H7 (cell line): ENCODE data around the gene BCL2. TPM values are rescaled to one million over a fixed set of nuclear protein-coding genes. Genes with fewer than 3 reads are reported as not detected.

Source experiments
- DNase-seq: peaks from one replicate; pipeline ENCODE4 v3.0.0; 2012
- H3K27me3 ChIP-seq: 2 replicates; pipeline ENCODE4 v1.6.0; 2011; ENCODE audit warnings: mild to moderate bottlenecking, low read length; ENCODE audit not compliant: control insufficient read depth, insufficient read depth
- H3K36me3 ChIP-seq: replicated peaks from 2 replicates; pipeline ENCODE4 v1.5.1; 2011; ENCODE audit warnings: low read length; ENCODE audit not compliant: control insufficient read depth, insufficient read depth
- H3K4me3 ChIP-seq: 2 replicates; pipeline ENCODE4 v1.5.1; 2011; ENCODE audit warnings: low read depth, mild to moderate bottlenecking, control low read depth, low read length, moderate library complexity; ENCODE audit not compliant: insufficient read depth
- total RNA-seq: library from RNA; depleted of rRNA; stranded (reverse); fragments of >200 nt; shearing (Covaris generic); gene quantifications from 2 replicates; pipeline ENCODE4 v1.2.3, GENCODE V29; 2014

Gene BCL2
- total RNA-seq, 1 experiment from 2014 or later, result 1.8 TPM

DNA sequence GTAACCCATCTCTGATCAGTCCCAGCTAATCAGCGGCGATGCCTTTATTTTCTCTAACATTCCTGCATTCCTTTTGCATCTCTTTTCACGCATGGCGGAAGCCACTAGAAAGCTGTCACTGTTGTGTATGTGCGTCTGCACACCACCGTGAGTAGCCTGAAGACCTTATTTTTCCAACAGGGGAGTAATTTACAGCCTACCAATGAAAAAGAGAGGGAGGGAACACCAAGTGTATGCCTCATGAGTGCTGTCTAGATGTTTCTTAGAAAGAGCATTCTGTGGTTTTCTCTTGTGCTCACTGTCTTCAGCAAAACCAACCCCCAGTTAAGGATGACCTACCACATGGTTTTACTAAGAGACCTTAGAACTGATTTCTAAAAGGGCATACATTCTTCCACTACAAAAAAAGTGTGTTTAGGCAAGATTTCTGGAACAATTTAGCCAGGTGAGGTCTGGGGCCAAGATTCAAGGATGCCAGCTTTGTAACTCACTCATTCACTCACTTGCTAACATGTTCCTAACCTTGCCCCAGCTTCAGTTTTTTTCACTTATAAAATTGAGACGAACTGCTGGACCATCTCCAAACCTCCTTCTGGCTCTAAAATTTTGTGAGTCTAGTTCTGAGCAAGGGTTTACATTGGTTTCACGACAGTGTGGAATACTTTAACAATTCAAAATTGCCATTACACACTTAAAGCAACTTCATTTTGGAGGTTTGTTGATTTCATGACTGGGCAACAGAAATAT is 51.4 kb downstream of the BCL2 start:
- H3K4me3 ChIP-seq, result no peak overlapping the region
- H3K27me3 ChIP-seq, result no peaks in the 10 kb centered on the region
- no peak for DNase-seq
- no peaks in the 10 kb centered on the region for H3K36me3 ChIP-seq

DNA sequence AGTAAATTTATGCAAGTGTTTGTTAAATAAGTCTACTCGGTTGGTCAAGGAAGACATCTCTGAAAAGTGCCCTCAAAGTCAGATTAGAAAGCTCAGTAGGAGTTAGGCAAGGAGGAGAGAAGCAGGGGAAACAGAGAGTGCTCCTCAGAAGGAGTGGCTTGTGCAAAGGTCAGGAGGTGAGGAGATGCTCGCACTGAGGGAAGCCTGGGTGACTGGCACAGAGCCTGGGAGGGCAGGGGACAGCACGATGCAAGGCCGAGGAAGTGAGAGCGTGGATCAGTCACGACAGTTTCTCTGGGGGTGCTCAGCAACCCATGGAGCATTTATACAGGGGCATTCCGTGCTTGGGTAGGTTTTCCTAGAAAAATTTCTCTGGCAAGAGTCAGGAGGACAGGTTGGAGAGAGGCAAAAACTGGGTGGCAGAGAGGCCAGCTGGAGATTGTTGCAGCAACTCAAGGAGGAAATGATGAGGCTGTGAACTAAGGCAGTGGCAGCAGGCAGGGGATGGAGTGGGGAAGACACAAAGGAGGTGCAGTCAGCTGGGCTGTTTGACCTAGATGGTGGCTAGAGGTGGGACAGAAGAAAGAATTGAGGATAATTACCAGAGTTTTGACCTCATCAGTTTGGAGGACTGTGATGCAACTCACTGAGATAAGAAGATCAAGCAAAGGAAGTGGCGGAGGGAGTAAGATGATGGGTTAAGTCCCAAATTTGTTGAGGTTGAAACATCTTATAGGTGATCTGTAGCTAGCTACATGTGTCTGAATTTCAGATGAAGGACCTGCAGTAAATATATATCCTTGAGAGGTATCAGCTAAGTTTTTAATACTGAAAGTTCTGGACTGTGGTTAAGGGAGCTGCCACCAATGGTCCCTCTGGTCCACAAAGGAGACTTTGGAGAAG is 52.4 kb downstream of the BCL2 start:
- Histone ChIP-seq H3K27me3 (no peaks in the 10 kb centered on the region), H3K36me3 (no peaks in the 10 kb centered on the region), H3K4me3 (no peak overlapping the region)
- DNase-seq, result no peak

DNA sequence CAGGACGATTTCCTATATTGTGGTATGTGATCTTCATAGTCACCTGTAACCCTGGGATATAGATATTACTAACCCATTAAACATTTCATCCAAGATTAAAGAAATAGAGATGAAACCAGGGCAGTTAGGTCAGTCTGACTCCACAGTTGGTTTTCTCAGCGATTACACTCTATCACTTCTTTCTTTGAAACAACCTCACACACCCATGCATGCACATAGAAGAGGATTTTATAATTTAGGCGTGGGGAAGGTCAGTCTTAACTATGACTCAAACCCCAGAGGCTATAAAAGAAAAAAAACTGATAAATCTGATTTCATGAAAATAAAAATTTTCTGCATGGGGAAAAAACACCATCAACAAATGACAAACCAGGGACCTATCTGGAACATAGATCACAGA is 54.2 kb downstream of the BCL2 start:
- Histone ChIP-seq H3K27me3 (no peaks in the 10 kb centered on the region), H3K4me3 (no peak overlapping the region), H3K36me3 (no peaks in the 10 kb centered on the region)
- no peak for DNase-seq

DNA sequence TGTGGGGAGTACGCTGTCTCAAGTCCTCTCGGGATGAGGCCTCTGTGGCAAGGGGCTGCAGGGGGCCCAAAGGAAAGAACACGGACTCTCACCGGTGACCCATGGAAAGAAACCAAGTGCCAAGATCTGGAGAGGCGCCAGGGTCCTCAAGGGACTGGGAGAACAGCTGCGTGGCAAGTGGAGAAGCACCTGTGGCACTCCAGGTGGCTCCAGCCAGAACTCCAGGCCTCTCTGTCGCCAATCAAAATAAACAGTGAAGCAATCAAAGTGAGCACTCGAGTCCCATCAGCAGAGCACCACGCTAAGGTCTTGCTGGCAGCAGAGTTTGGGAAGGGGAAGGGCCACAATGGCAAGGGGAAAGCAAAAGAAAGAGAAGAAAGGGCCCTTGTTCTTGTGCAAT is 54.7 kb downstream of the BCL2 start:
- DNase-seq, result no peak
- Histone ChIP-seq H3K27me3 (no peaks in the 10 kb centered on the region), H3K36me3 (no peaks in the 10 kb centered on the region), H3K4me3 (no peak overlapping the region)

DNA sequence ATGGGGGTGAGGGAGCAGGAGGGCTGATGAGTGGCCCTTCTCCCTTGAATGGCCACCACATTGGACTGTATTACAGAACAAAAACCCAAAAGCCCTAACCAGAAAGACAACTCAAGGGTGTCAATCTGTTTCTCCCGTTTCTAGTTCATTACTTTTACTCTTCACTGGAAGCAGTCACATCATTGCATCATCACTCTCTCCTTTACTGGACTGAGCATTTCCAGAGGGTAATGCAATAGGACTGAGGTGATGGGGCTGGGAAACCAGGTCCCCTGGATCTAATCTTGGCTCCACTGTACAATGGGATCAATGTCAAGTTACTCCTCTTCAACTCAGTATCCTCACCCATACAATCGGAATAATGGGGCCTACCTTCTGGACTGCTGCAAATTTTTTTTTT is 56.1 kb downstream of the BCL2 start:
- Histone ChIP-seq H3K36me3 (no peaks in the 10 kb centered on the region), H3K27me3 (no peaks in the 10 kb centered on the region), H3K4me3 (no peak overlapping the region)
- DNase-seq, result no peak

DNA sequence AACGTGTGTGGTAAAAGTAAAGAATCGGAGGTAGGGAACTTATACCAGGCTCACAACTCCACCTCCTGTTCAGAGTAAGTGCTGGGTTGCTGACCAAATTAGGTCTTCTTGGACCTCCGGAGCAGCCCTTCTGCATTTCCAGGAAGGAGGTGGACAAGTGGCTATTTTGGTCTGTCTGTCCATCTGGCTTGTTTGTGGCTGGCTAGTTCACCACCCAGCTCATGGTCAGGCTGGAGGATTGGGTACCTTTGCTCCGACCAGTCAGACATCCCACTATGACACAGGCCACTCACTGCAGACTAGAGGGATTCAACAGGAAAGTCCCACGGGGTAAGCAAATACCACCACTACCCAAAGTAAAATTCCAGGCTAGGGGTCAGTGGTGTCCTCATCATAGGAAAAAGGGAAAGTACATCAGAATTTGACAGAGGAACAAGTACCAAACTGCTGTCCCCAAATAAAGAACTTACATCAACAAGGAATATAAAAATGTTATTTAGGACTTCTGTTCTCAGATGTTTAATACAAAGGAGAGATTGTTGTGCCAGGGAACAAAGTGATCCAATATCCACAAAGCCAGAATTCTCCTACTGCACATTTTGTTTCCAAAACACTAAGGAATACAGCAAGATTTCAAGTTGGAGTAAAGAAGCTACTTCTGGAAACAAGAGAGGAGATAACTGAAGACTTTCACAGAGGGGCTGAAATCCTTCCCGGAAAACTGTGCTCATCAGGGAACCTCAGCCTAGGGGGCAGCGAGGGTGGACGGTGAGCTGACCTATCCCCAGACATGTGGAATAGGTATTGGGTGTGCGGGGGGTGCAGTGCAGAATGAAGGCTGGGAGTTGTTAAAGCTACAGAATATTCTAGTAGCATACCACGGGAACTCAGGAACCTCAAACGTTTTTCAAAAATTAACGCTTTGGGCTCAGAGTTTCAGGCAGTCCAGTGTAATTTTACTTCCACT is 56.9 kb downstream of the BCL2 start:
- Histone ChIP-seq H3K27me3 (no peaks in the 10 kb centered on the region), H3K4me3 (no peak overlapping the region), H3K36me3 (no peaks in the 10 kb centered on the region)
- no peak for DNase-seq

DNA sequence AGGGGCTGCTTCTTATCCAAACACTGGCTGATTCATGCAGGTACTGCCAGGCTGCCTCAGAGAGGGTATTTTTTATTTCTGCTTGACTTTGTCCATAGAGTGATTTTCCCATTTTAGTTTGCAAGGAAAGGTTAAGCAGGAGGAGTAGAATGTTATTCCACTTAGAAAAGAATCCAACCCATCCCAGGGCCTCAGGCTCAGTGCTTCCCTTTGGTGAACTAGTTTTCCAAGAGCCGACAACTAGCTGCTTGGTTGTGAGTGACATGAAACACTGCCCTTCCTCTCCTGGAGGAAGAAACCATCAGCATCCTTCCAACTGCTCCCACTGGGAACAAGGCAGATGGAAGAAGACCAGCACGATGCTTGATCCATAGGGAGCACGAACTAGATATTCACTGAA is 58.5 kb downstream of the BCL2 start:
- no peaks in the 10 kb centered on the region for H3K27me3 ChIP-seq
- no peak for DNase-seq

DNA sequence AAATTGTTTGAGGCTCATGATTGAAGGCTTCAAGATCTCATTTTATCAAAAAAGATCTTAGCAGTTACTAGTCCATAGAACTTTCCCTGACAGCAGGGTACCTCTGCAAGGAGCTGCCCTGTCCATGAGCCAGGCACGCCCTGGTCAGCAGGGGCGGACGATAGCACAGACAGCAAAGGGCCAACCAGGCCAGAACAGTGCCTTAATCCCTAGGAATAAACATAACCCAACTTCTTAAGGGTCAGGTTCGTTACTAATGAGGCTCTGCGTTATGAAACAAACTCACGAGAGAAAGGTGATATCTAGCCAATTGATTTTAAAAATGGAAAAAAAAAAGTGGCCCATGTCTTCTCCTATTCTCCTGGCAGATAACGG is 59.2 kb downstream of the BCL2 start:
- no peaks in the 10 kb centered on the region for H3K27me3 ChIP-seq
- no peak for DNase-seq

More for the DNA sequence above, 58.5 kb downstream of the BCL2 start:
- Histone ChIP-seq H3K36me3 (no peaks in the 10 kb centered on the region), H3K4me3 (no peak overlapping the region)

DNA sequence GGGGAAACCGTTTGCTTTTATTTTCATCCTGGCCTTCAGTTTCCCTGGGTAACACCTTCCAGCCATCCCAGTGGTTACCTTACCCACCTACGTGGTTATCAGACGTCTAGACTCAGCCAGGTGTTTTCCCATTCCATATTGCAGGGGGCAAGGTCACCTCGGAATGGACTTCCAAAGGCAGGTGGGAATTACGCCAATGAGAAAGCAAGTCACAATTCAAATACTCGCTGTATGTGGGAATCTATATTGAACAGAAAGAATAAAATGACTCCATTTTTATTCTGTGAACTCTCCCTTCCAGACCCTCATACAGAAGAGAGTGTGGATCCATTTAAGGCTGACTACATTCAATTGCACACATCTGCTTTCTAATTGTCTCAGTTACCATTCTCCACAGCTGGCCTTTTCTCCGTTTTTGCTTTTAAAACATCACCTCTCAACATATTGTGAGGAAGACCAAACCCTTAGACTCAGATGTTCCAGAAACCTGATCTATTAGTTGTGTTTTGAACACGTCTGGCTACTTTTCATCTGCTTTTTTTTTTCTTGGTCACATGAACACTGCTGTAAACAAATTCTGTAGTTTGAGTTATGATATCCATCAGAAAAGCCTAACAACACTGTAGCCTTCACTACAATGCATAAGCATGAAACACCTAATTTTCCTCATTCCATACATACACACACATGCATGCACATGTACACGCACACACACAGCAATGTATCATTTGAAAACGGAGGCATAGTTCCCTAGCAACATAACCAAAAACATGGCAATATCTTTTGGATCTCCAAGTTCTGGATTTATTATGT is 59.8 kb downstream of the BCL2 start:
- no peak for DNase-seq
- Histone ChIP-seq H3K27me3 (no peaks in the 10 kb centered on the region), H3K4me3 (no peak overlapping the region), H3K36me3 (no peaks in the 10 kb centered on the region)

More for the DNA sequence above, 59.2 kb downstream of the BCL2 start:
- Histone ChIP-seq H3K36me3 (no peaks in the 10 kb centered on the region), H3K4me3 (no peak overlapping the region)

DNA sequence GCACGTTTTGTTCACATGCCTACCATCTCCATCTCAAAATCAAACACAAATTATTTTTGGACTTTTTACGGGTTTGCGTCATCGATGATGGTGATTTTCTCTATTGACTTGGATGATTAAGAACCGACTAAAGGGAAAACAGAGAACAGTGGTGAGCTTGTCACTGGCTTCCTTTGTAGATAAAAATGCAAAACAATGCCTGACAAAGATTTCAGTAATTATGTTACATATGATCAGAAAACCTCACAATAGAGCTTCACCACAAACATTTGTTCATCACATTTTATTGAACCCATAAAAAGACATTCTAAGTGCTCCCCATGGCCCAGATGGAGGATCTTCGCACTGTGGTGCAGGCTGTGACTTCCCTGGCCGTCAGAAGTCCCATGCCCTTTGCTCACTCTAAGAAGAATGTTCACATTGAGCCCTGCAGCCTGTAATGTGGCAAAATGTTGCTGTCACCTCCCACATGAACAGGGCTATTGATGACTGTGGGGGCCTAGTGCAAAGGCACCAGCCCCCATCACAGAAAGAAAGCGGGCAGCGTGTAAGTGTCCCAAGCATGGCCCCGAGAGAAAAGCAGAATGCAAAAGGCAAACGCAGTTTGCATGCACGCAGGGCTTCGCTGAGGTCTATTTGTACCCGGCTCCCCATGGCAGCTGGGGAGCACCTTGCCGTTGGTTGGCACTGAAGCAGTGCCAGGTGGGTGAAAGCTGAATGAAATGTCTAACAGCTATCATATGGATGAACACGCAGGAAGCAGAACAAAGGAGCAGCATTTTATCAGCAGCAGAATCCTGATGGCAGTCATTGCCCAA is 60.6 kb downstream of the BCL2 start:
- DNase-seq, result no peak
- H3K27me3 ChIP-seq, result no peaks in the 10 kb centered on the region
- no peak overlapping the region for H3K4me3 ChIP-seq
- H3K36me3 ChIP-seq, result no peaks in the 10 kb centered on the region

DNA sequence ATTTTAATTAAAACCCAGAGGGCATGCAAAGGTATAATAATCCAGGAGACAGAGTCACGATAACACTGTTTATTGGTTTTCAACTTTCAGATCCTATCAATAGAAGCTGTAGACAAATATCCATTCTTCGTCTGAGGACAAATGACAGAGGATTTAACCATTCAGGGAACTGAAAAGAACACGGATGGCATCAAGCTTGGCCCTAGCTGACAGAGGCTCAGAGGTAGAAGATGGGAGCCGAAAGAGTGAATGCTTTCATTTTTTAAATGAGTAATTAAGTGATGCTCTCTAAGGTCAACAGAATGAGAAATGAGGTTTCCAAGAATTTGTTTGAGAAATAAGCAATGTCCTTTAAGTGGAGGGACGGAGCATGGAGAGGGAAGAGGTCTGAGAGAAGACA is 62.1 kb downstream of the BCL2 start:
- no peak for DNase-seq
- no peaks in the 10 kb centered on the region for H3K27me3 ChIP-seq
- no peak overlapping the region for H3K4me3 ChIP-seq
- H3K36me3 ChIP-seq, result no peaks in the 10 kb centered on the region

DNA sequence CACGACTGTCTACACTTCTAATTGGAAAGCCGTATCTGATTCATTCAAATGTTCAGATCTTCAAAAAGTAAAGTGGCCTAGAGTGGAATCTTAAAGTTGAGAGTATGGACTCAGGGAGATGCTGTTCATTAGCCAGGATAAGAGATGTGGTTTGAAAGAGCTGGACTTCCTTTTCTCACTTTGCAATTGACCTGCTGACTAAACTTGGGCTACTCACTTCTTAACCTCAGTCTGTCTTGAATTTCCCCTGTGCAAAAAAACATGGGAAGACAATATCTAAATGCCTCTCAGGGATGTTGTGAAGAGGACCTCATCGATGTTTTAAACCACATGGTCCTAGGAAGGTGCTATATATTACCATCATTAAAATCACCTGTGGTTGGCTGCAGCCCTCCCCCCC is 64.1 kb downstream of the BCL2 start:
- H3K27me3 ChIP-seq, result no peaks in the 10 kb centered on the region
- no peak for DNase-seq
- H3K4me3 ChIP-seq, result no peak overlapping the region
- no peaks in the 10 kb centered on the region for H3K36me3 ChIP-seq

DNA sequence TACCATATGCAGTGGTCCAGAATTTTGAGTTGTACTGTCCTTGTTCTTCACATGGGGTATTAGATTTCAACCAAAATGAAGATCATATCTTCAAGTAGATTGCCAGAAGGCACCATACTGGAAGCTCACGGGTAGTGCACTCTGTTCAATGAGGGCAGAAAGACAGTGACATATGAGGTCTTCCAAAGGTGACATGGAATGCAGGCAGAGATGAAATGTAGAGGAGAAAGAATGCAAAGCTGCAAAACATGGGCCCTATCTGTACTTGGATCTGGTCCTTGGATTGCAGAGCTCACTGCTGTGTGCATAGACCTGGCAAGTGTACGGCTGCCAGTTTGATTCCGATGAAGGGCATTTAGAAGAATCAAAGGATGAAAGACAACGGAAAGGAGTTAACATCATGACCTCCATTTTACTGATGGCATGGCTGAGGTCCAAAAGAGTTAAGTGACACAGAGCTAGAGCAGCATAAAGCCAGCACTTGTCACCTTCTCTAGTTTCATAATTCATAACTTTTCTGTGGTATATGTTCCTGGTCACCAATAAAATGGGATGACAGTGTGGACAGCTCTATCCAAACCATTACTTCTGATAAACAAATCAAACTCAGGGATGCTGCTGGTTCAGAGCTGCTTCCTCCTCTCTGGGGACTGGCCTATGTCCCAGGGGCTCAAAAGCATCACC is 64.7 kb downstream of the BCL2 start:
- Histone ChIP-seq H3K4me3 (no peak overlapping the region), H3K36me3 (no peaks in the 10 kb centered on the region), H3K27me3 (no peaks in the 10 kb centered on the region)
- no peak for DNase-seq
